VCaP (cell line): ENCODE measurements around the gene KRTAP10-9.

Experiments
- H3K27ac ChIP-seq: fragments of 450-650 bp; 2 replicates; pipeline ENCODE4 v1.5.1; 2017
- CTCF ChIP-seq: fragments of 450-650 bp; conservative IDR thresholded peaks from 2 replicates; pipeline ENCODE4 v1.5.1; 2017; ENCODE audit warnings: mild to moderate bottlenecking, moderate library complexity

Gene KRTAP10-9

GRCh38 chr21:44592446-44593311 lies 34.2 kb upstream of the KRTAP10-9 start, which contains the start of gene KRTAP10-6:
TSS of gene KRTAP10-6 (minus strand) at chr21:44592505. CDS start at chr21:44592484, 21 bp downstream.
- H3K27ac ChIP-seq, result no peak within 1 kb of the TSS
- no peak for TF ChIP-seq CTCF

GRCh38 chr21:44593598-44594405 lies 33.1 kb upstream of the KRTAP10-9 start:
- TF ChIP-seq CTCF, result no peak
- no peak overlapping the region for H3K27ac ChIP-seq

GRCh38 chr21:44594406-44594916 lies 32.4 kb upstream of the KRTAP10-9 start:
- no peak overlapping the region for H3K27ac ChIP-seq
- no peak for TF ChIP-seq CTCF

GRCh38 chr21:44595524-44595923 lies 31.4 kb upstream of the KRTAP10-9 start:
- TF ChIP-seq CTCF, result no peak
- H3K27ac ChIP-seq, result no peak overlapping the region

GRCh38 chr21:44596068-44596725 lies 30.7 kb upstream of the KRTAP10-9 start:
- TF ChIP-seq CTCF, result no peak
- no peak overlapping the region for H3K27ac ChIP-seq

GRCh38 chr21:44598061-44598460 lies 28.8 kb upstream of the KRTAP10-9 start:
- no peak overlapping the region for H3K27ac ChIP-seq
- no peak for TF ChIP-seq CTCF
